H1 (cell line): ENCODE results near the gene SMC3. TPM values are rescaled to one million over a fixed set of nuclear protein-coding genes. Genes with fewer than 3 reads are reported as not detected.

Experiments
- CTCF ChIA-PET: fragments of 300-600 bp; sonication (Branson Sonifier 250); formaldehyde crosslinking; loops from one replicate; lab custom pipeline; 2021; ENCODE audit not compliant: partially characterized antibody; lab: Charles Lee
- POLR2A ChIA-PET: fragments of 300-600 bp; sonication (Branson Sonifier 250); formaldehyde crosslinking; loops from one replicate; lab custom pipeline; 2021; ENCODE audit warnings: inconsistent platforms; ENCODE audit not compliant: partially characterized antibody; lab: Charles Lee
- DNase-seq, 2 experiments: peaks; one replicate each; pipeline versions ENCODE4 v3.0.0 to v3.0.0-alpha.2; 2010 to 2022; ENCODE audit warnings: low spot score in 2 of 2, low read depth in 1 of 2, mixed read lengths in 1 of 2
- FAIRE-seq: peaks from 2 replicates; lab custom pipeline; 2011; peaks lifted over from hg19 to GRCh38; lab: Jason Lieb, UNC
- H2AFZ ChIP-seq: 2 replicates; pipeline ENCODE4 v1.8.1; 2012; ENCODE audit warnings: low read length, inconsistent platforms
- H2AK5ac ChIP-seq: 2 replicates; pipeline ENCODE4 v1.6.1; 2013; ENCODE audit warnings: low read depth, low read length
- H2BK120ac ChIP-seq: replicated peaks from 2 replicates; pipeline ENCODE3; 2013; ENCODE audit warnings: low read depth, low read length, inconsistent platforms
- H2BK12ac ChIP-seq: 2 replicates; pipeline ENCODE4 v1.6.1; 2013; ENCODE audit warnings: low read depth, low read length
- H2BK15ac ChIP-seq: 2 replicates; pipeline ENCODE4 v1.6.1; 2013; ENCODE audit warnings: low read length
- H2BK20ac ChIP-seq: 2 replicates; pipeline ENCODE4 v1.6.1; 2013; ENCODE audit warnings: low read length
- H2BK5ac ChIP-seq: 2 replicates; pipeline ENCODE4 v1.6.1; 2013; ENCODE audit warnings: low read depth, low read length
- H3K14ac ChIP-seq: 2 replicates; pipeline ENCODE4 v1.6.1; 2013; ENCODE audit warnings: inconsistent platforms; ENCODE audit not compliant: insufficient read length
- H3K18ac ChIP-seq: 2 replicates; pipeline ENCODE4 v1.6.1; 2013; ENCODE audit warnings: low read length; ENCODE audit errors: extremely low read depth
- H3K23ac ChIP-seq: 2 replicates; pipeline ENCODE4 v1.6.1; 2013; ENCODE audit warnings: inconsistent platforms; ENCODE audit not compliant: insufficient read length
- H3K23me2 ChIP-seq: 2 replicates; pipeline ENCODE4 v1.6.1; 2013; ENCODE audit warnings: low read depth, low read length
- H3K27ac ChIP-seq: 2 replicates; pipeline ENCODE4 v1.6.1; 2011; ENCODE audit warnings: low read depth, low read length, inconsistent platforms
- H3K27me3 ChIP-seq, 4 experiments: replicated peaks in 1 of 4; 1 replicate in 1 of 4; 2 replicates in 3 of 4; pipeline versions ENCODE4 v1.6.1 to v1.8.1; 2011 to 2013; ENCODE audit warnings: low read length in 3 of 4, mild to moderate bottlenecking in 3 of 4, inconsistent platforms in 2 of 4, mixed read lengths in 2 of 4, moderate library complexity in 1 of 4; ENCODE audit not compliant: control insufficient read depth in 3 of 4, insufficient read depth in 3 of 4; ENCODE audit errors: extremely low read depth in 1 of 4
- H3K36me3 ChIP-seq, 4 experiments: 2 replicates each; pipeline versions ENCODE4 v1.6.1 to v1.8.1; 2011 to 2013; ENCODE audit warnings: mild to moderate bottlenecking in 4 of 4, low read length in 3 of 4, moderate library complexity in 2 of 4, control low read depth in 1 of 4, inconsistent platforms in 1 of 4; ENCODE audit not compliant: insufficient read depth in 4 of 4, control insufficient read depth in 2 of 4
- H3K4ac ChIP-seq: replicated peaks from 2 replicates; pipeline ENCODE3; 2013; ENCODE audit warnings: low read length, low read depth, mixed read lengths, inconsistent platforms; ENCODE audit not compliant: insufficient read length
- H3K4me1 ChIP-seq, 4 experiments: replicated peaks in 1 of 4; 1 replicate in 1 of 4; 2 replicates in 3 of 4; pipeline versions ENCODE4 v1.6.1 to v1.8.1; 2011 to 2013; ENCODE audit warnings: low read length in 3 of 4, inconsistent platforms in 2 of 4, mixed read lengths in 1 of 4; ENCODE audit not compliant: insufficient read depth in 4 of 4, control insufficient read depth in 3 of 4
- H3K4me2 ChIP-seq, 2 experiments: 2 replicates each; pipeline versions ENCODE4 v1.6.1 to v1.8.1; 2011 to 2013; ENCODE audit warnings: low read depth in 2 of 2, low read length in 2 of 2, control low read depth in 1 of 2, inconsistent platforms in 1 of 2, mild to moderate bottlenecking in 1 of 2; ENCODE audit not compliant: insufficient read depth in 1 of 2
- H3K4me3 ChIP-seq, 4 experiments: fragments of 200-600, 300-600 bp in 1 of 4; sonication (generic), shearing (Covaris generic), sonication (Bioruptor Twin) in 1 of 4; 2 replicates each; pipeline versions ENCODE4 v1.5.1 to v1.8.1; 2011 to 2016; ENCODE audit warnings: low read length in 4 of 4, low read depth in 3 of 4, control low read depth in 2 of 4, inconsistent platforms in 2 of 4, mild to moderate bottlenecking in 2 of 4, mixed read lengths in 1 of 4, moderate library complexity in 1 of 4; ENCODE audit not compliant: insufficient read depth in 2 of 4; ENCODE audit errors: extremely low read depth in 1 of 4
- H3K56ac ChIP-seq: replicated peaks from 2 replicates; pipeline ENCODE3; 2013; ENCODE audit warnings: low read depth, mild to moderate bottlenecking, mixed read lengths, low read length, inconsistent platforms; ENCODE audit not compliant: insufficient read length
- H3K79me1 ChIP-seq: 2 replicates; pipeline ENCODE4 v1.6.1; 2013; ENCODE audit warnings: low read depth, low read length, control low read depth
- H3K79me2 ChIP-seq, 2 experiments: 2 replicates each; pipeline versions ENCODE4 v1.6.1 to v1.8.1; 2012 to 2013; ENCODE audit warnings: low read length in 2 of 2, mild to moderate bottlenecking in 2 of 2, inconsistent platforms in 1 of 2; ENCODE audit not compliant: insufficient read depth in 2 of 2, control insufficient read depth in 1 of 2
- H3K9ac ChIP-seq, 4 experiments: replicated peaks in 1 of 4; 1 replicate in 1 of 4; 2 replicates in 3 of 4; pipeline versions ENCODE4 v1.6.1 to v1.8.1; 2011 to 2013; ENCODE audit warnings: low read depth in 3 of 4, low read length in 3 of 4, control low read depth in 2 of 4, mild to moderate bottlenecking in 2 of 4, moderate library complexity in 2 of 4, inconsistent platforms in 1 of 4; ENCODE audit errors: extremely low read depth in 1 of 4
- H3K9me3 ChIP-seq, 2 experiments: 2 replicates each; pipeline versions ENCODE4 v1.6.1 to v1.8.1; 2012 to 2013; ENCODE audit warnings: mild to moderate bottlenecking in 2 of 2, moderate library complexity in 2 of 2, control low read depth in 1 of 2, inconsistent platforms in 1 of 2, low read depth in 1 of 2, low read length in 1 of 2, mixed read lengths in 1 of 2; ENCODE audit not compliant: insufficient read depth in 2 of 2
- H4K20me1 ChIP-seq, 2 experiments: replicated peaks in 1 of 2; 2 replicates each; pipeline versions ENCODE3 to v1.8.1; 2011 to 2013; ENCODE audit warnings: inconsistent platforms in 2 of 2, low read length in 2 of 2, mild to moderate bottlenecking in 1 of 2; ENCODE audit not compliant: insufficient read depth in 2 of 2, control insufficient read depth in 1 of 2
- H4K5ac ChIP-seq: 2 replicates; pipeline ENCODE4 v1.6.1; 2013; ENCODE audit warnings: low read length, low read depth, mixed read lengths, inconsistent platforms; ENCODE audit not compliant: insufficient read length
- H4K8ac ChIP-seq: 2 replicates; pipeline ENCODE4 v1.8.0; 2013; ENCODE audit warnings: mild to moderate bottlenecking, moderate library complexity, low read length, inconsistent platforms; ENCODE audit not compliant: insufficient read depth; ENCODE audit errors: extremely low read depth
- H4K91ac ChIP-seq: replicated peaks from 2 replicates; pipeline ENCODE3; 2013; ENCODE audit warnings: low read length, mixed read lengths, inconsistent platforms; ENCODE audit not compliant: insufficient read length
- BCL11A ChIP-seq, 2 experiments: IDR thresholded peaks; one replicate each; pipeline ENCODE4 v1.6.1; 2011; ENCODE audit warnings: low read depth in 2 of 2, low read length in 2 of 2, mild to moderate bottlenecking in 2 of 2
- BRCA1 ChIP-seq: IDR thresholded peaks from 2 replicates; pipeline ENCODE4 v1.6.1; 2012; ENCODE audit warnings: low read depth, low read length, improper control_type of control experiment
- CHD2 ChIP-seq: IDR thresholded peaks from 2 replicates; pipeline ENCODE4 v1.6.1; 2012; ENCODE audit warnings: low read length, improper control_type of control experiment
- CTCF ChIP-seq, 3 experiments: IDR thresholded peaks; 1 replicate in 2 of 3; 2 replicates in 1 of 3; pipeline versions ENCODE4 v1.5.1 to v1.6.1; 2011; ENCODE audit warnings: low read length in 3 of 3, mild to moderate bottlenecking in 3 of 3, inconsistent platforms in 2 of 3, low read depth in 1 of 3, moderate library complexity in 1 of 3; ENCODE audit not compliant: insufficient read depth in 1 of 3; ENCODE audit errors: control extremely low read depth in 1 of 3
- EZH2 ChIP-seq: fragments of 200-600 bp; sonication (generic); IDR thresholded peaks from 2 replicates; pipeline ENCODE4 v1.7.1; 2012; ENCODE audit warnings: low read depth, mild to moderate bottlenecking, moderate library complexity, low read length, inconsistent platforms; ENCODE audit not compliant: severe bottlenecking
- KDM5A ChIP-seq: fragments of 200-600 bp; IDR thresholded peaks from 2 replicates; pipeline ENCODE4 v1.7.1; 2012; ENCODE audit warnings: mild to moderate bottlenecking, low read length, inconsistent platforms, mixed read lengths
- MAX ChIP-seq: IDR thresholded peaks from 2 replicates; pipeline ENCODE4 v1.6.1; 2012; ENCODE audit warnings: inconsistent platforms
- PHF8 ChIP-seq: fragments of 200-600 bp; sonication (generic); conservative IDR thresholded peaks from 2 replicates; pipeline ENCODE4 v1.7.1; 2012; ENCODE audit warnings: low read depth, mild to moderate bottlenecking, inconsistent platforms, low read length, moderate library complexity
- POLR2A ChIP-seq, 2 experiments: IDR thresholded peaks; 1 replicate in 1 of 2; 2 replicates in 1 of 2; pipeline ENCODE4 v1.6.1; 2011; ENCODE audit warnings: low read depth in 2 of 2, low read length in 2 of 2, mild to moderate bottlenecking in 2 of 2; ENCODE audit errors: control extremely low read depth in 1 of 2
- SIN3A ChIP-seq, 2 experiments: IDR thresholded peaks in 1 of 2; conservative IDR thresholded peaks in 1 of 2; 2 replicates each; pipeline ENCODE4 v1.6.1; 2011 to 2012; ENCODE audit warnings: low read length in 2 of 2, improper control_type of control experiment in 1 of 2, low read depth in 1 of 2, mild to moderate bottlenecking in 1 of 2
- SP4 ChIP-seq: IDR thresholded peaks from 2 replicates; pipeline ENCODE4 v1.6.1; 2012; ENCODE audit warnings: low read length, inconsistent platforms
- TAF1 ChIP-seq: IDR thresholded peaks from 2 replicates; pipeline ENCODE4 v1.6.1; 2011; ENCODE audit warnings: mild to moderate bottlenecking, low read depth, low read length
- TBP ChIP-seq: IDR thresholded peaks from 2 replicates; pipeline ENCODE4 v1.6.1; 2011; ENCODE audit warnings: low read depth, low read length, improper control_type of control experiment
- WGBS, 2 experiments: shearing (Covaris generic) in 1 of 2; methylation state at CpG; one replicate each; pipeline versions ENCODE4 v1.1.6 to v1.1.7; 2013 to 2015; ENCODE audit warnings: low lambda C conversion rate in 2 of 2, mixed read lengths in 2 of 2, inconsistent platforms in 1 of 2, low coverage in 1 of 2, missing lambda C conversion rate in 1 of 2; ENCODE audit not compliant: insufficient replicate concordance in 2 of 2, insufficient coverage in 1 of 2, insufficient read length in 1 of 2; ENCODE audit errors: extremely low coverage in 1 of 2, missing lambda C conversion rate in 1 of 2; 5-methylcytosine and 5-hydroxymethylcytosine counted together
- polyA plus RNA-seq, 7 experiments: library from polyadenylated mRNA; depleted of rRNA in 3 of 7; stranded (reverse) in 5 of 7; unstranded in 2 of 7; fragments of >200 nt in 5 of 7; fragments of 200-250 nt in 2 of 7; gene quantifications; 1 replicate in 5 of 7; 2 replicates in 1 of 7; 4 replicates in 1 of 7; pipeline versions ENCODE4 v1.2.1 to v1.2.3, GENCODE V29; 2011 to 2013; ENCODE audit warnings: missing spikeins in 2 of 7, mixed read lengths in 2 of 7
- total RNA-seq: library from RNA; stranded (reverse); fragmentation: NEBNext Ultra II Directional; extraction: Animal tissue kit (Norgen Biotek cat#: 25700); gene quantifications from 2 replicates; pipeline ENCODE4 v1.2.1, GENCODE V29; 2021

Gene SMC3
- total and polyA plus RNA-seq, 2 of the 8 experiments (the other 6 are each of a cell fraction or from before 2014, with no cell fraction given): 12.7 to 93.4 TPM

- no peak overlapping the region for H4K91ac ChIP-seq
- H2AFZ ChIP-seq: no peak overlapping the region
- no peaks in the 10 kb centered on the region; a peak in 1 of 8 replicates for H3K36me3 ChIP-seq
- no peak overlapping the region for H4K5ac ChIP-seq
- no peak overlapping the region for H3K18ac ChIP-seq
- peaks cover 28 to 43% (median 37%) of the 10 kb centered on the region in 4 experiments for H3K27me3 ChIP-seq
- H4K8ac ChIP-seq: no peak overlapping the region
- H3K56ac ChIP-seq: no peak overlapping the region
- CTCF ChIA-PET: interaction anchor here (1.2 to 1.9 kb wide), 3 partner anchors 12 to 26 kb away, joined by 4 to 6 read pairs (median 5); no protein-coding TSS in a partner anchor
- no peak overlapping the region for H2BK15ac ChIP-seq
- WGBS, 2 experiments: 88% methylated on average over 3 of the region's 3 CpGs; no CpG with 5 or more reads in 1 of the 2 experiments
- H3K23ac ChIP-seq: no peak overlapping the region
- H2BK12ac ChIP-seq: no peak overlapping the region
- no peak overlapping the region for H2BK120ac ChIP-seq
- FAIRE-seq (no peak), DNase-seq (no peak)
- no peaks in the 10 kb centered on the region for H3K9me3 ChIP-seq
- H3K79me1 ChIP-seq: no peaks in the 10 kb centered on the region
- POLR2A ChIA-PET: no interaction called here
- H3K23me2 ChIP-seq: peaks cover 10% of the 10 kb centered on the region
- H3K79me2 ChIP-seq: no peaks in the 10 kb centered on the region
- no peak overlapping the region for H3K27ac ChIP-seq
- no peak overlapping the region for H2BK20ac ChIP-seq
- H4K20me1 ChIP-seq: no peaks in the 10 kb centered on the region
- H3K14ac ChIP-seq: no peak overlapping the region
- no peak overlapping the region for H3K4me2 ChIP-seq
- H2BK5ac ChIP-seq: no peak overlapping the region
- H3K9ac ChIP-seq: no peak overlapping the region
- H3K4ac ChIP-seq: no peak overlapping the region
- no peak overlapping the region for H3K4me3 ChIP-seq
- H2AK5ac ChIP-seq: no peak overlapping the region
- peaks cover 3 to 14% (median 9%) of the 10 kb centered on the region in 4 experiments; a peak in 6 of 7 replicates for H3K4me1 ChIP-seq
- TF ChIP-seq SIN3A (conservative IDR thresholded peaks at IDR 0.05 in 1 of 2, IDR thresholded peaks at IDR 0.05 in 1 of 2; ENCODE audit: low read depth in 1 of 2, low read length in 2 of 2) (no peak), SP4 (no peak), CTCF (IDR thresholded peaks at IDR 0.05; ENCODE audit: control extremely low read depth in 1 of 3, insufficient read depth in 1 of 3, low read depth in 1 of 3, low read length in 3 of 3) (no peak), PHF8 (no peak), EZH2 (no peak), BRCA1 (no peak), CHD2 (no peak), TAF1 (no peak), BCL11A (IDR thresholded peaks at IDR 0.05; ENCODE audit: low read depth in 2 of 2, low read length in 2 of 2) (no peak), KDM5A (no peak), TBP (no peak), MAX (no peak), POLR2A (IDR thresholded peaks at IDR 0.05; ENCODE audit: control extremely low read depth in 1 of 2, low read depth in 2 of 2, low read length in 2 of 2) (no peak)
Observed at GRCh38 chr10:110647136-110647430, 79.6 kb downstream of the SMC3 start.
